IPS-11a (cell line): ENCODE results near the gene ATG13.
A peak's percentile ranks its signal among the peaks of the same experiment; 100 is the strongest.

ENCODE experiments used
- H3K4me3 ChIP-seq: one replicate; pipeline ENCODE4 v1.5.1; 2013; ENCODE audit warnings: low read depth, low read length, control low read depth

ATG13 gene

GRCh38 chr11:46604796-46605195, 12.6 kb upstream of the ATG13 start:
- no peak overlapping the region for H3K4me3 ChIP-seq

DNA sequence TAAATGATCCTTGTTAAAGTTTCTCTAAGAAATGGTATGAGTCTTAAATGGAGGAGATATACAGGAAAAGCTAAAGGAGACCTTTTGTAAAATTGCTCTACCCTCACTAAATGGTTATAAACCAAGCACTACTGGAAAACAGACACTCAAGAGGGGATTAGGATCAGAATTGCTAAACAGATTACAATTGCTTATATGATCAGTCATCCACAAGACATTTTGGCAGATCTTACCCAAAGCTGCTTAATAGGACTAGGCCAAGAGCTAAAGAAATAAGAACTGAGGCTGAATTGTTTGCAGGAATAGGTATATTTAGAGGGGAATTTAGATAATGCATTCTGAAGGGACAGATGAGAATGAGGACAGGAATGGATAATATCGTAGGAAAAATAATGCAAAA, 9.8 kb upstream of the ATG13 start:
- H3K4me3 ChIP-seq: no peak overlapping the region

DNA sequence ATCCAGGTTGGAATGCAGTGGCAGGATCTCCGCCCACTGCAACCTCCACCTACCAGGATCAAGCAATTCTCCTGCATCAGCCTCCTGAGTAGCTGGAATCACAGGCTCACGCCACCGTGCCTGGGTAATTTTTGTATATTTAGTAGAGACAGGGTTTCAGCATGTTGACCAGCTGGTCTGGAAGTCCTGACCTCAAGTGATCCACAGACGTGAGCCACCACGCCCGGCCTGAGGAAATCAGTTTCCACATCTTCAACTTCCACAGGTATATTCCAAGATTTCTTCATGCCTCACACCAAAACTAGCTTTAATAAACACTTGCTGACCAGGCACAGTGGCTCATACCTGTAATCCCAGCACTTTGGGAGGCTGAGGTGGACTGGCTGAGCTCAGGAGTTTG, 8.0 kb upstream of the ATG13 start:
- H3K4me3 ChIP-seq: no peak overlapping the region

DNA sequence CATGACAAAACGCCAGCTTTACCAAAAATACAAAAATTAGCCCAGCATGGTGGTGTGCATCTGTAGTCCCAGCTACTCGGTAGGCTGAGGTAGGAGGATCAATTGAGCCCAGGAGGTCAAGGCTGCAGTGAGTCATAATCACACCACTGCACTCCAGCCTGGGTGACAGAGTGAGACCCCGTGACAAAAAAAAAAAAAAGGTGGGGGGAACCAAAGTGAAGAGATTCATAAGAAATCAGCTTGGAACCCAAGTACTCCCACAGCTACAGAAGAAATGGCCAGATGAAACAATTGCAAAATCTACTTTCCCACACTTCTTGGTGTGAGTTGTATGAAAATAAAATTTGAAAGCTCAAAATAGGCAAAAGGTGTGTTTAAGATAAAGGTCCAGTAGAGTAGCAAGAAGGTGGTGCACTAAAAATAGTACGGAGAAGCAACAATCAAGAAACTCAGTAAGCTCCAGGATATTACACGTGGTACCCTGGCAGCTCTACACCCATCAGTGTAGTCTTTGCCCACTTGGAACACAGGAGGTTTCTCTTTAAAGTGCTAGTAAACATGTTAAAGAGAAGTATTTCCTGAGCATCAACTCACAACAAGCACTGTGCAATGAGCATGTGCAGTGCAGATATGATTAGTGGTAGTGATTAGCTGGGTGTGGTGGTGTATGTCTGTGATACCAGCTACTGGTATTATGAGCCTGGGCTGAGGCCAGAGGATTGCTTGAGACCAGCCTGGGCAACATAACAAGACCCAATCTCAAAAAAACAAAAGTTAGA, 5.6 kb upstream of the ATG13 start:
- no peak overlapping the region for H3K4me3 ChIP-seq

DNA sequence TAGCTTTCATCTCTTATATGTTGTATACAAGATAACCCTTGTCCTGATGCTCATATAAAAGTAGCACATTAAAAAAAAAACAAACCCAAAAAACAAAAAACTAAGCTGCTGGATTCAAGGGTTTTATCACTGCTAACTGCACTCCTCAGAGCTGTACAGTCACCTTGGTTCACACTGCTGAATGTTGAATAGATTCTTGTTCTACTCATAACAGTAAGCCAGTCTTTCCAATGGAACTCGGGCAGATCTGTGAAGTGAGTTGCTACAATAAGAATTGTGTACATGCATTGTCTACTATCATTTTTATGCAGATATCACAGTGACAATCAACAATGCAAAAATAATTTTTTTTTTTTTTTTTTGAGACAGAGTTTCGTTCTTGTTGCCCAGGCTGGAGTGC, 5.0 kb upstream of the ATG13 start:
- no peak overlapping the region for H3K4me3 ChIP-seq

DNA sequence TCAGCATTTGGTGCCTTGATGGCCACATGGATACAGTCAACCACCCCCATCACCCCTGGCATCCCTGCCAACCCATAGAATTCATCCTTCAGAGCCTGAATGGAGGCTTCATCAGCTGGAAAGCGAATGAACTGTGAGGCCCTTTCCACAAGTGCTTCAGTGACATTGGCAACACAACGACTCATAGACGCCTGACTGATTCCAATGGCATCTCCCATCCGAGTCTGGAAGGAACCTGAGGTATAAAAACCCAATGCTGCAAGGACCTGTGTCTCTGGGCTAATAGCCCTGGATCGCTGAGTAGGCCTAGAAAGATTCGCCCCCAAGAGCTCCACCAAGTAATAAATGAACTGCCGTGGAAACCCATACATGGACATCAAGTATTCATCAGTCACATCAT, 1.6 kb upstream of the ATG13 start:
- no peak overlapping the region for H3K4me3 ChIP-seq

- H3K4me3 ChIP-seq: peak overlapping the region; percentile 97
Observed at GRCh38 chr11:46616551-46617133, 711 bp upstream of the ATG13 start.

DNA sequence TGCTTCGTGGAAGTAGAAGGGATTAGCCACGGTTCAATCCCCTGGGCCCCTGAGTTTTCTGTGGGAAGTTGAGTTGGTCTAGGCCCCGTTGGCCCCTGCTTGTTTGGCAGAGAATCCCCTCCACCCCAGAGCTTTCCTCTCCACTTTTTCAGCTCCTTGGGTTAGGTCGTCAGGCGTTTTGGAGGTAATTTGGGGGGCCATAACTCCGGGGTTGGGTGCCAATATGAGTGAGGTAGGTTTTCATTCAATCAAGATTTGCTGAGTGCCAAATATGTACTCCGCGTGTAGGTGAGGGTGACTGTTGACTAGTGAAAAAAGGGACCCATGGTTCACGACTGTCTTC, 590 bp downstream of the ATG13 start:
- peak overlapping the region; percentile 97 for H3K4me3 ChIP-seq

DNA sequence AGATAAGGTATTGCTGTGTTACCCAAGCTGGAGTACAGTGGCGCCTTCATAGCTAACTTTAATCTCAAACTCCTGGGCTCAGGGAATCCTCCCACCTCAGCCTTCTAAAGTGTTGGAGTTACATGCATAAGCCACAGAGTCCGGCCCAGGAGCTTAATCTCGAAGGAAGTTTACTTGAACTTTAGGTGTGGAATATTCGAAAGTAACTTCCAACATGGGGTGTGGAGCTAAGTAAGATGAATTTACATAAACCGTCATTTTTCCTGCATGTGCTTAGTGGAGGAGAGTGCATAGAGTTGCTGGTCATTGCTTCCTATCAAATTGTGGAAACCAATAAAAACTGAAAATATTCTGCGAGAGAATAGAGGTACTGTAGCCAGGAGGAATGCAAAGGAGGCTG, 1.5 kb downstream of the ATG13 start:
- H3K4me3 ChIP-seq: no peak overlapping the region

- H3K4me3 ChIP-seq: no peak overlapping the region
Observed at GRCh38 chr11:46625406-46625805, 8.1 kb downstream of the ATG13 start.

GRCh38 chr11:46628961-46629360, 11.6 kb downstream of the ATG13 start:
- no peak overlapping the region for H3K4me3 ChIP-seq

- H3K4me3 ChIP-seq: no peak overlapping the region
Observed at GRCh38 chr11:46630237-46630636, 12.9 kb downstream of the ATG13 start.

DNA sequence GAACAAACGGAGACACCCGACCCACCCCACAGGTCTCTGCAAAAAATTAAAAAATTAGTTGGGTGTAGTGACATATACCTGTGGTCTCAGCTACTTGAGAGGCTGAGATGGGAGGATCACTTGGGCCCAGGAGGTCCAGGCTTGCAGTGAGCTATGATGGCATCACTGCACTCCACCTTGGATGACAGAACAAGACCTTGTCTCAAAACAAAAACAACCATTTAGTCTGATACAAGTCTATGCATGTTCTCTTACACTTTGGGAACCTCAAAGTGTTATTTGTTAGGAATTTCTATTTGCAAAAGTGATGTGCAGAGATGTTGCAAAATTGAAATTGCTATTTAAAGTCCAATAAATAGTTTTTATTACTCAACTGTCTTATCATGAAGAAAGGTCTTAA, 14.3 kb downstream of the ATG13 start:
- H3K4me3 ChIP-seq: no peak overlapping the region

DNA sequence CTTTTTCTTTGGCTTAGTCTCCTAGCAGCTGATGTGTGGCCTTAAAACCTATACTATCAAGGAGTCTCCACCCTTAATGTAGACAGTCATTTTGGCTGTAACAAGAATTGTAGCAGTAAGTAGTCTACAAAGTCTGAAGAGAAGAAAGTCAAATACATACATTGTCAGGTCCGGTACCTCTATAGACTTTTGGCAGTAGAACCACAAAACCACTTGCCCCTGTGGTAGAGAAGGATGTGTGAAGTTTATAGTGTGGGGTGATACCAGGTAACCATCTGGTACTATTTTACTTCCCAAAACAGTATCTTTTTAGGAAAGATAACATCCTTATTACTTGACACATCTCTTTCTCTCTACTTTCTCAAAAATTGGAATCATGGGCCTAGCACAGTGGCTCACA, 15.1 kb downstream of the ATG13 start:
- no peak overlapping the region for H3K4me3 ChIP-seq

GRCh38 chr11:46633291-46634217, 16.2 kb downstream of the ATG13 start:
- H3K4me3 ChIP-seq: no peak overlapping the region

DNA sequence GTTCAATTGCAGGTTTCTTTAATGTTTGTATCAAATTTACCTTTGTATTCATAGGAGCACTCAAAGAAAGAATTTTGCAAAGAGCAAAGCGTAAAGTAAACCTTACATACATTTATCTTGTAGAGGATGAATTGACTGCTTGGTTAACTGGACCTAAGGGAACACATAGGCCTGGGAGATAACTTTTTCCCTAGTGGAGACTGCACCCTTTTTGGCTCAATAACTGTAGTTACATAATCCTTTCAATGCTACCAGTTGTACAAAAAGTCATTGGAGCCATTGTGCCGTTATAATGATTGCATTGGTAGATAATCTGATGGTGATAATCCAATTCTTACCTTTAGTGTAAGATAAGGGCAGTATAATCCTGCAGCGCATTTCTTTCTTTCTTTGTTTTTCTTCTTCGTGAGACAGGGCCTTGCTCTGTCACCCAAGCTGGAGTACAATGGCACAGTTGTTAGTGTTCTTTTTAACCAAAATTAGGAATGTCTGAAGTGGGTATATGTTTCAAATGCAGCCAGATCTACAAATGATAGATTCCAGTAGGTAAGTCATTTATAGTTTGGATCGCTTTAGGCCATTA, 18.3 kb downstream of the ATG13 start:
- no peak overlapping the region for H3K4me3 ChIP-seq

DNA sequence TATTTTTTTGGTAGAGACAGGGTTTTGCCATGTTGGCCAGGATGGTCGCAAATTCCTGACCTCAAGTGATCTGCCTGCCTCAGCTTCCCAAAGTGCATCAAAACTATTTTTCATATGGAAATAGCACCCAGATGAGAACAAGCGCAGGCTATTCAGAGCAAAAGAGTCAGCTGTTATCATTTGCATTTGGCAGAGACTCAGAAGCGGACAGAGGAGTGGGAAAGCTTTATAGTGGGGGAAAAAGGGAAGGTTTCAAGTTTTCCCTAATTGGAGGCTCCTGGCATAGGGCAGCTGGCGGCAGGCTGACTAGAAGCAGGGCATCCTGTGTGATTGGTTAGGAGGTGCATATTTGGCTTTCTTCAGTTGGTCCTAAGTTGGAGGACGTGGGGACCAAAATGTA, 20.2 kb downstream of the ATG13 start:
- no peak overlapping the region for H3K4me3 ChIP-seq

GRCh38 chr11:46639197-46639839, 22.0 kb downstream of the ATG13 start:
- no peak overlapping the region for H3K4me3 ChIP-seq

- H3K4me3 ChIP-seq: no peak overlapping the region
Observed at GRCh38 chr11:46640036-46640788, 22.9 kb downstream of the ATG13 start.

DNA sequence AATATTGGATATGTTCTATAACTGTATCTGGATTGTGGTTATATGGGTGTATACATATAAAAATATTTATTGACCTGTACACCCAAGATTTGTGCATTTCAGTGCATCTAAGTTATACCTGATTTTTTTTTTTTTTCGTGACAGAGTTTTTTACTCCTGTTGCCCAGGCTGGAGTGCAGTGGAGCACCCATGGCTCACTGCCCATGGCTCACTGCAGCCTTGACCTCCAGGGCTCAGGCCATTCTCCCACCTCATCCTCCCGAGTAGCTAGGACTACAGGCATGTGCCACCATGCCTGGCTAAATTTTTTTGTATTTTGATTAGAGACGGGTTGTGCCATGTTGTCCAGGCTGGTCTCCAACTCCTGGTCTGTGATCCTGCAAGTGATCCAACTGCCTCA, 24.3 kb downstream of the ATG13 start:
- no peak overlapping the region for H3K4me3 ChIP-seq
